ENCODE results near the gene SCN1B.
A peak's percentile ranks its signal among the peaks of the same experiment; 100 is the strongest.
"Not testable (repeated sequence)": the region's sequence is repeated elsewhere in the genome, so short reads cannot be mapped to it uniquely, and the experiment has no call there.

The SCN1B gene

DNA sequence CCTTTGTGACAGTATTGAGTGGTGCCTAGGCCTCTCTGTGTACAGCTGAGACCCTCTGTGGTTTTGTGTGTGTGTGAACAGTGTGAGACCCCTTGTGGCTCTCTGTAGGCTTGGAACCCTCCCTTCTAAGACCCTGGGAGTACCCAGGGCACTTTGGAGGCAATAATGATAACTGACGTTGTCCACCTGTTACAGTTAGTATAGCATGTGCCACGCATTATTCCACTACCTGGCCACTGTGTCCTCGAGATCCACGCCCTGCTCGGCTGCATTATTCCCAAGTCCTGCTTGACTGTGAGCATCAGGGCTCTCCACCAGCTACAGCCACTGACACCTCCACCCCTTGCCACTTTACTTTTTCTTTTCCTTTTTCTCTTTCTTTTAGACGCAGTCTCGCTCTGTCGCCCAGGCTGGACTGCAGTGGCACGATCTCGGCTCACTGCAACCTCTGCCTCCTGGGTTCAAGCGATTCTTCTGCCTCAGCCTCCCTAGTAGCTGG is 28.2 kb upstream of the SCN1B start:
- no peak overlapping the region for H3K27ac ChIP-seq (ENCODE audit: low read depth, low read length)
- H3K4me3 ChIP-seq (ENCODE audit: low read depth, low read length): 0 out of 2 replicates have a peak overlapping the region, but pooled peaks have one; percentile 88
- H3K27me3 ChIP-seq (ENCODE audit: insufficient read depth, low read length): no peaks in the 10 kb centered on the region
- peaks cover 25% of the 10 kb centered on the region for H3K4me1 ChIP-seq (ENCODE audit: control insufficient read depth, insufficient read depth, low read length, unreplicated experiment)
- peaks cover 36% of the 10 kb centered on the region for H3K79me2 ChIP-seq (ENCODE audit: control insufficient read depth, insufficient read depth, low read length, unreplicated experiment)
- H3K36me3 ChIP-seq (ENCODE audit: insufficient read depth, low read length): no peaks in the 10 kb centered on the region
- H2AFZ ChIP-seq (ENCODE audit: low read length, unreplicated experiment): no peak overlapping the region

DNA sequence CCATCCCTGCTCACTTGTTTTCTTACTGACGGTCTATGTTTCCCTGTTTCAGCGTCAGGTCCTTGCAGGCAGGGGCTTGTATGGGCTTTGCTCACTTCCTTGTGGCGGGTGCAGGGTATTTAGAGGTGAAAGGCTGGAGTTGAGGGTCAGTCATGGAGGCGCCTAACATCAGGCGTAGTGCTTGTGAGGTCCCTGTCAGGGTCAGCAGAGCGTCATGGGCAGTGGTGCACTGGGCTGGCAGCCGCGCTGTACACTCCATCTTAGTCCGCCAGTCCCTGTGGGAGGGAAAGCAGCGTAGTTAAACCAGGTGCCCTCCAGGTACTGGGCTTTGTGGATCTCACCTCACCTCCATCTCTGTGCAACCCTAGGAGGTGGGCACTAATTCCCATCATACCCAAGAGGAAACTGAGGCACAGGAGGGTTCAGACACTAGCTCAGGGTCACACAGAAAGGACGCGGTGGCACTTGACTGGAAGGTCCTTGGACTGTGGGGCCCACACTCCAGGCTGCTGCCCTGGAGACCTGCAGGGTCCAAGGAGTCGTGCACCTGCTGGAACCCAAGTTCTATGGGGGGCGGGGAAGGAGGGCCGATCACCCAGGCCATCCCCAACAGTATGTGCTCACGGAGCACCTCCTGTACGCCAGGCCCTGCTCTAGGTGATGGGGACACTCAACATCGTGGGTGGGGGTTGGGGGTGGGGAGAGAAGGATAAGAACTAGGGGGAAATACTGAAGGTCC is 25.6 kb upstream of the SCN1B start:
- Histone ChIP-seq H3K79me2 (ENCODE audit: control insufficient read depth, insufficient read depth, low read length, unreplicated experiment) (peaks cover 38% of the 10 kb centered on the region), H3K36me3 (ENCODE audit: insufficient read depth, low read length) (no peaks in the 10 kb centered on the region), H3K4me3 (ENCODE audit: low read depth, low read length) (no peak overlapping the region), H3K4me1 (ENCODE audit: control insufficient read depth, insufficient read depth, low read length, unreplicated experiment) (peaks cover 14% of the 10 kb centered on the region), H3K27me3 (ENCODE audit: insufficient read depth, low read length) (no peaks in the 10 kb centered on the region), H3K27ac (ENCODE audit: low read depth, low read length) (no peak overlapping the region), H2AFZ (ENCODE audit: low read length, unreplicated experiment) (no peak overlapping the region)

DNA sequence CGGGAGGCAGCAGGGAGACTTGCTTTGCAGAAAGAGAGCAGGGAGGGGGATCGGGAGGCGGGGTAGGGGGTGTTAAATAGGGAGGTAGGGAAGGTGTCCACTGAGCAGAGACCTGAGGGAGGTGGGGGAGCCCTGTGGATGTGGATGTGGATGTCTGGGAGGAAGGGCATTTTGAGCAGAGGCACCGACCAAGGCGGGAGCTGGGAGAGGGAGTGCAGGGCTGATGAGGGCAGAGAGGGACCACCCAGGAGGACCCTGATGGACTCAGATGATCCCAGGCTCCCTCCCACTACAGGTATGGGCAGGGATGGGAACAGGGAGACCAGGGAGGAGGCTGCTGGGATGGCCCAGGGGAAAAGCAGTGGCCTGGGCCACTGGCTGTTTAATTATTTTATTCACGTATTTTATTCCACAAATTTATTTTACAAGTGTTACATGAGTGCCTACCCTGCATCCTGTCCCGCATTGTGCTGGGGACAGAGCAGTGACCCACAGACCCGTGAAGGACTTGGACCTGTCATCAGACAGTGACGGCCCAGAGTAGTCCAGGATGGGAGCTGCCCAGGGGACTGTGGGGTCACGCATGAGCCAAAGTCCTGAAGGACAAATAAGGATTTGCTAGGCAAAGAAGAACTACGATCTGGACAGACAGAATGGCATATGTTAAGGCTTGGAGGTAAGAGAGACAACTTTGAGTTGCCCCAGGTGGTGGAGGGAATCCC is 24.9 kb upstream of the SCN1B start:
- no peaks in the 10 kb centered on the region for H3K36me3 ChIP-seq (ENCODE audit: insufficient read depth, low read length)
- H3K27ac ChIP-seq (ENCODE audit: low read depth, low read length): peak overlapping the region; percentile 62
- H3K4me1 ChIP-seq (ENCODE audit: control insufficient read depth, insufficient read depth, low read length, unreplicated experiment): peaks cover 14% of the 10 kb centered on the region
- no peak overlapping the region for H3K4me3 ChIP-seq (ENCODE audit: low read depth, low read length)
- H2AFZ ChIP-seq (ENCODE audit: low read length, unreplicated experiment): no peak overlapping the region
- no peaks in the 10 kb centered on the region for H3K27me3 ChIP-seq (ENCODE audit: insufficient read depth, low read length)
- H3K79me2 ChIP-seq (ENCODE audit: control insufficient read depth, insufficient read depth, low read length, unreplicated experiment): peaks cover 36% of the 10 kb centered on the region

DNA sequence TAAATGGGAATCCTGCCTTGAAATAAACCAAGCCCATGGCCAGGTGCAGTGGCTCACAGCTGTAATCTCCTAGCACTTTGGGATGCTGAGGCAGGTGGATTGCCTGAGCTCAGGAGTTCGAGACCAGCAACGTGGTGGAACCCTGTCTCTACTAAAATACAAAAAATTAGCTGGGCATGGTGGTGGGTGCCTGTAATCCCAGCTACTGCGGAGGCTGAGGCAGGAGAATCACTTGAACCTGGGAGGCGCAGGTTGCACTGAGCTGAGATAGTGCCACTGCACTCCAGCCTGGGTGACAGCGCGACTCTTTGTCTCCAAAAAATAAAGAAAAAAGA is 24.3 kb upstream of the SCN1B start:
- H3K36me3 ChIP-seq (ENCODE audit: insufficient read depth, low read length); H3K27me3 ChIP-seq (ENCODE audit: insufficient read depth, low read length); H2AFZ ChIP-seq (ENCODE audit: low read length, unreplicated experiment); H3K4me3 ChIP-seq (ENCODE audit: low read depth, low read length): not testable (repeated sequence)
- peak overlapping the region; percentile 62 for H3K27ac ChIP-seq (ENCODE audit: low read depth, low read length)
- peaks cover 32% of the 10 kb centered on the region for H3K79me2 ChIP-seq (ENCODE audit: control insufficient read depth, insufficient read depth, low read length, unreplicated experiment)
- H3K4me1 ChIP-seq (ENCODE audit: control insufficient read depth, insufficient read depth, low read length, unreplicated experiment): peaks cover 14% of the 10 kb centered on the region

DNA sequence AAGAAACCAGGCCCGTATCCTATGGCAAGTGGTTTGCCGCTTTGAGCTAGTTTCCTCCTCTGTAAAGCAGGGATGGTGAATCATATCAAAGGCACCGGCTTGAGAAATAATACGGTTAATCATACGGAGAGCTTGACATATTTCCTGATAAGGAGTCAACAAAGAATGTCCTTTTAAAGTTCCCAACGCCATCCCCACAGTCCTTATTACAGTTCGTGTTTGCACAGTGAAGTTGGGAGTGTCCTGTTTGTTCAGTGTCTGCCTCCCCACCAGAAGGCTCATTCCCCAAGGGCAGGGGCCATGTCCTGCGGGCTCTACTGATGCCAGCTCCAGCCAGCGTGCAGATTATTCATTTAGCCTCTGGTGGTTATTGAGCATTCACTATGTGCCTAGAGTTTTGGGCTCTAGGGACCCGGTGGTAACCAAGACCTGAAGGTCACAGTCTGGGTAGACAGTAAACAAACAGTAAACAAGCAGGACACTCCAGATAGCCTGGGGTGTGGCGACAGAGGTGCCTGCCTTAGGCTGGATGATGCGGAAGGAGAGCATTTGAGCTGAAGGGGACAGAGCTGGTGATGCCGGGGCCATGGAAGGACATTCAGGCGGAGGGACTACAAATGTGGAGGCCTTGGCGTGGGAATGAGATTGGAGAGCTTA is 23.8 kb upstream of the SCN1B start:
- Histone ChIP-seq H2AFZ (ENCODE audit: low read length, unreplicated experiment) (no peak overlapping the region), H3K4me1 (ENCODE audit: control insufficient read depth, insufficient read depth, low read length, unreplicated experiment) (peaks cover 14% of the 10 kb centered on the region), H3K36me3 (ENCODE audit: insufficient read depth, low read length) (no peaks in the 10 kb centered on the region), H3K27ac (ENCODE audit: low read depth, low read length) (peak overlapping the region; percentile 62), H3K4me3 (ENCODE audit: low read depth, low read length) (no peak overlapping the region), H3K79me2 (ENCODE audit: control insufficient read depth, insufficient read depth, low read length, unreplicated experiment) (peaks cover 27% of the 10 kb centered on the region), H3K27me3 (ENCODE audit: insufficient read depth, low read length) (no peaks in the 10 kb centered on the region)

DNA sequence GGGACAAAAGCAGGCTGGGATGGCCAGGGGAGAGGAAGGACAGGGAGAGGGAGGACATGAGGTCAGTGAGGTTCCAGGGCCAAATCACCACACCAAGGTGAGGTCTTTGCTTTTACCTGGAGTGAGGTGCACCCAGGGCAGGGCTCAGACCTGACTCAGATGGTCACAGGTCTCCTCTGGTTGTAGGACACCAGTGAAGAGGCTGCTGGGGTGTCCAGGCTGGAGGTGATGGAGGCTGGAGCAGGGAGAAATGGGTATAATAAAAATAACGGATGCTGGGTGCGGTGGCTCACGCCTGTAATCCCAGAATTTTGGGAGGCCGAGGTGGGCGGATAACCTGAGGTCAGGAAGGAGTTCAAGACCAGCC is 23.3 kb upstream of the SCN1B start:
- H3K27me3 ChIP-seq (ENCODE audit: insufficient read depth, low read length): no peaks in the 10 kb centered on the region
- no peak overlapping the region for H3K4me3 ChIP-seq (ENCODE audit: low read depth, low read length)
- no peak overlapping the region for H2AFZ ChIP-seq (ENCODE audit: low read length, unreplicated experiment)
- peaks cover 14% of the 10 kb centered on the region for H3K4me1 ChIP-seq (ENCODE audit: control insufficient read depth, insufficient read depth, low read length, unreplicated experiment)
- peak overlapping the region; percentile 62 for H3K27ac ChIP-seq (ENCODE audit: low read depth, low read length)
- H3K36me3 ChIP-seq (ENCODE audit: insufficient read depth, low read length): no peaks in the 10 kb centered on the region
- peaks cover 24% of the 10 kb centered on the region for H3K79me2 ChIP-seq (ENCODE audit: control insufficient read depth, insufficient read depth, low read length, unreplicated experiment)

DNA sequence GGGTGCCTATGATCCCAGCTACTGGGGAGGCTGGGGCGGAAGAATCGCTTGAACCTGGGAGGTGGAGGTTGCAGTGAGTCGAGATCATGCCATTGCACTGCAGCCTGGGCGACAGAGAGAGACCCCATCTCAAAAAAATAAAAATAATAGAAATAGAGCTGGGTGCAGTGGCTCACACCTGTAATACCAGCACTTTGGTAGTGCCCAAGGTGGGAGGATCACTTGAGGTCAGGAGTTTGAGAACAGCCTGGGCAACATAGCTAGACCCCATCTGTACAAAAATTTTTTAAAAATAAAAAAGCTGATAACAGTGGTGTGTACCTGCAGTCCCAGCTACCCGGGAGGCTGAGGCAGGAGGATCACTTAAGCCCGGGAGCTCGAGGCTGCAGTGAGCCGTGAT is 22.8 kb upstream of the SCN1B start:
- not testable (repeated sequence) for H2AFZ ChIP-seq (ENCODE audit: low read length, unreplicated experiment); H3K36me3 ChIP-seq (ENCODE audit: insufficient read depth, low read length); H3K27me3 ChIP-seq (ENCODE audit: insufficient read depth, low read length); H3K27ac ChIP-seq (ENCODE audit: low read depth, low read length); H3K4me3 ChIP-seq (ENCODE audit: low read depth, low read length)
- H3K79me2 ChIP-seq (ENCODE audit: control insufficient read depth, insufficient read depth, low read length, unreplicated experiment): peaks cover 22% of the 10 kb centered on the region
- peaks cover 14% of the 10 kb centered on the region for H3K4me1 ChIP-seq (ENCODE audit: control insufficient read depth, insufficient read depth, low read length, unreplicated experiment)

DNA sequence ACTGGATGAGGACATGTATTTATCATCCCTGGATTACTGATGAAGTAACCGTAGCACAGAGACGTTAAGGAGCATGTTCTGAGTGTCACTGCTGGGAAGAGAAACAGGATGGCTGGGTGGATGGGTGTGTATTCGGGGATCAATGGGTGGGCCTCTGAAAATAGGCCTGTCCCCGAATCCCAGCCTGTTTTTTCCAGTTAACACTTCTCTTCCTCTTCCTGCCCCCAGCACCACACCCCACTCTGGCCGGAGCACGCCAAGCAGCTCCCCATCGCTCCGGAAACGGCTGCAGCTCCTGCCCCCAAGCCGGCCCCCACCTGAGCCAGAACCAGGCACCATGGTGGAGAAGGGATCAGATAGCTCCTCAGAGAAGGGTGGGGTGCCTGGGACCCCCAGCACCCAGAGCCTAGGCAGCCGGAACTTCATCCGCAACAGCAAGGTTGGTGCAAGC is 21.4 kb upstream of the SCN1B start:
- Histone ChIP-seq H3K27ac (ENCODE audit: low read depth, low read length) (no peak overlapping the region), H2AFZ (ENCODE audit: low read length, unreplicated experiment) (no peak overlapping the region), H3K4me3 (ENCODE audit: low read depth, low read length) (no peak overlapping the region), H3K27me3 (ENCODE audit: insufficient read depth, low read length) (no peaks in the 10 kb centered on the region), H3K79me2 (ENCODE audit: control insufficient read depth, insufficient read depth, low read length, unreplicated experiment) (peaks cover 12% of the 10 kb centered on the region), H3K4me1 (ENCODE audit: control insufficient read depth, insufficient read depth, low read length, unreplicated experiment) (peaks cover 14% of the 10 kb centered on the region), H3K36me3 (ENCODE audit: insufficient read depth, low read length) (no peaks in the 10 kb centered on the region)

DNA sequence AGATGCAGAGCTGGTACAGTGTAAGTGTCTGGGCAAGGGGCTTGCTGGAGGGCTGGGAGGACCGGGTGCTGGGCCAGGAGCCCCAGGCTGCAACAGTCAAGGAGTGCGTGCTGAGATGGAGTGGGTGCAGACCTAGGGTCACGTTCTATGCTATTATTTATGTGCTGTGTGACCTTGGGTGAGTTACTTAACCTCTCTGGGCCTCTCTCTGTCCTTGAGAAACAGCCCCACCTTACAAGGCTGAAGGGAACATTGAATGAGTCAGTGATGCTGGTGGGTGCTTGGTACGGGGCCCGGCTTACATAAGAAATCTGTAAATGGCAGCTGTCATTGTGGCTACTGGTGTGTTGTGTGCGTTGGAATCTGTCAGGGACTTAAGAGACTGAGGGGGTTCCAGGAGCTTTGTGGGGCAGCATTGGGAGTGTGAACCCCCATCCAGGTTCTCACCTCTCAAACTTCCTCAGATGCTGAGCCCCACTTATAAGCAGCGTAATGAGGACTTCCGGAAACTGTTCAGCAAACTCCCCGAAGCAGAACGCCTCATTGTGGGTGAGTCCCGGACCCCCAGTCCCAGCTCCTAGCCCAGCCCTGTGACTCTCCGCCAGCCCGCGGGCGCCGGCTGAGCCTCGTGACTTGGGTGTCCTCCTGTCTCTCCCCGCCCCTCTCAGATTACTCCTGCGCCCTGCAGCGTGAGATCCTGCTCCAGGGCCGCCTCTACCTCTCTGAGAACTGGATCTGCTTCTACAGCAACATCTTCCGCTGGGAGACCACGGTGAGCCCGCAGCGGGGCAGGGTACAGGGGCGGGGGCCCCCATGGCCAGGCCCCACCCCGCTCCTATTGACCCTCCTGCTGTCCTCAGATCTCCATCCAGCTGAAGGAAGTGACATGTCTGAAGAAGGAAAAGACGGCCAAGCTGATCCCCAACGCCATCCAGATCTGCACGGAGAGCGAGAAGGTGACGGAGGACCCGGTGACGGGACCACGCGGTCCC is 20.6 kb upstream of the SCN1B start:
- H2AFZ ChIP-seq (ENCODE audit: low read length, unreplicated experiment): no peak overlapping the region
- no peaks in the 10 kb centered on the region for H3K36me3 ChIP-seq (ENCODE audit: insufficient read depth, low read length)
- H3K4me1 ChIP-seq (ENCODE audit: control insufficient read depth, insufficient read depth, low read length, unreplicated experiment): peaks cover 14% of the 10 kb centered on the region
- peaks cover 6% of the 10 kb centered on the region for H3K79me2 ChIP-seq (ENCODE audit: control insufficient read depth, insufficient read depth, low read length, unreplicated experiment)
- H3K27me3 ChIP-seq (ENCODE audit: insufficient read depth, low read length): no peaks in the 10 kb centered on the region
- no peak overlapping the region for H3K4me3 ChIP-seq (ENCODE audit: low read depth, low read length)
- no peak overlapping the region for H3K27ac ChIP-seq (ENCODE audit: low read depth, low read length)

DNA sequence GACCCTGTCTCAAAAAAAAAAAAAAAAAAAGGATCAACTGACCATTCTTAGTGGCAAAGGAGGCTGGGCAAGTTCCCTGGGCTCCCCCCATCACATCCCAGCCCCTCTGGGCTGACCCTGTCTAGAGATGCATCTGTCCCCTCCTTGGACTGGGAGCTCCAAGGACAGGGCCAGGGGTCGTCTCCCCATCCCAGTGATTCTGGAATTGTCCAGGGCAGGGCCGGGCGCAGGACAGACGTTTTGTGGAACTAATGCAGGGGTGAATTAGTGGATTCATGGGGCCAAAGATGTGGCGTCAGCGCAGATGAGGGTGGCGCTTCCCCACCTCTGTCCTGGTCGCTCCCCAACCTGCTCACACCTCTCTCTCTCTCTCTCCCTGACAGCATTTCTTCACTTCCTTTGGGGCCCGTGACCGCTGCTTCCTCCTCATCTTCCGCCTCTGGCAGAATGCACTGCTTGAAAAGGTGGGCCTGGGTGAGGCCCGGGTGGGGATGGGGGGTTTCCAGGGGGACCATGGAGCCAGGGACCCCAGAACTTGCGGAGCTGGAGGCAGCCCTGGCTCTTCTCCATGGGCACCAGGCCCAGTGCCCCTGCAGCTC is 19.1 kb upstream of the SCN1B start:
- H3K27ac ChIP-seq (ENCODE audit: low read depth, low read length): no peak overlapping the region
- H3K4me3 ChIP-seq (ENCODE audit: low read depth, low read length): no peak overlapping the region
- H3K36me3 ChIP-seq (ENCODE audit: insufficient read depth, low read length): no peaks in the 10 kb centered on the region
- H2AFZ ChIP-seq (ENCODE audit: low read length, unreplicated experiment): no peak overlapping the region
- H3K27me3 ChIP-seq (ENCODE audit: insufficient read depth, low read length): no peaks in the 10 kb centered on the region
- H3K4me1 ChIP-seq (ENCODE audit: control insufficient read depth, insufficient read depth, low read length, unreplicated experiment): peaks cover 7% of the 10 kb centered on the region
- peaks cover 4% of the 10 kb centered on the region for H3K79me2 ChIP-seq (ENCODE audit: control insufficient read depth, insufficient read depth, low read length, unreplicated experiment)

All from ACC112 (cell line).